K562 (cell line): Measurements from ENCODE around the gene LIX1L. TPM values are rescaled to one million over a fixed set of nuclear protein-coding genes. Genes with fewer than 3 reads are reported as not detected.

ENCODE experiments used
- ATAC-seq: fragments of 200-7000 bp; cut with Tn5 transposase; 3 replicates; pipeline ENCODE4 v1.9.1; 2020; ENCODE audit warnings: moderate library complexity
- BruUV-seq: library from RNA; stranded (reverse); fragments of 400-500 nt; replicated peaks from 2 replicates; lab custom pipeline; 2021; lab: Mats Ljungman, UMichigan
- CTCF ChIA-PET: fragments of 300-600 bp; formaldehyde crosslinking; extraction: SDS; loops from one replicate; lab custom pipeline; 2021; ENCODE audit warnings: low intra/inter-chr PET ratio; lab: Yijun Ruan, JAX
- POLR2A ChIA-PET: fragments of 300-600, 350-650 bp; sonication (Branson Sonifier 250); formaldehyde crosslinking; extraction: SDS; loops from one replicate; lab custom pipeline; 2021; ENCODE audit warnings: antibody characterized with exemption, inconsistent platforms; lab: Yijun Ruan, JAX
- DNase-seq, 4 experiments: peaks; one replicate each; pipeline versions ENCODE4 v3.0.0 to v3.0.0-alpha.2; 2011 to 2018; ENCODE audit warnings: low spot score in 3 of 4, mixed read lengths in 3 of 4; ENCODE audit errors: extremely low read depth in 1 of 4
- FAIRE-seq: peaks from 2 replicates; lab custom pipeline; 2011; peaks lifted over from hg19 to GRCh38; lab: Jason Lieb, UNC
- H2AFZ ChIP-seq: 2 replicates; pipeline ENCODE4 v1.6.0; 2011; ENCODE audit warnings: low read depth, low read length, control low read depth, inconsistent platforms
- H3K27ac ChIP-seq: fragments of 200-600 bp; 3 replicates; pipeline ENCODE4 v1.8.0; 2011; ENCODE audit warnings: low read depth, mild to moderate bottlenecking, control low read depth, inconsistent platforms, low read length, moderate library complexity, mixed read lengths; ENCODE audit errors: extremely low read depth
- H3K27me3 ChIP-seq, 2 experiments: fragments of 300-600 bp in 1 of 2; 2 replicates in 1 of 2; 3 replicates in 1 of 2; pipeline versions ENCODE4 v1.6.0 to v1.8.0; 2011; ENCODE audit warnings: inconsistent platforms in 2 of 2, low read length in 2 of 2, mild to moderate bottlenecking in 1 of 2, mixed read lengths in 1 of 2, moderate library complexity in 1 of 2; ENCODE audit not compliant: control insufficient read depth in 2 of 2, insufficient read depth in 2 of 2
- H3K36me3 ChIP-seq: fragments of 300-600 bp; 3 replicates; pipeline ENCODE4 v1.8.0; 2011; ENCODE audit warnings: mild to moderate bottlenecking, low read length, inconsistent platforms; ENCODE audit not compliant: control insufficient read depth, insufficient read depth
- H3K4me1 ChIP-seq, 2 experiments: fragments of 200-600 bp in 1 of 2; replicated peaks in 1 of 2; 2 replicates in 1 of 2; 3 replicates in 1 of 2; pipeline versions ENCODE4 v1.5.1 to v1.8.0; 2011; ENCODE audit warnings: inconsistent platforms in 2 of 2, low read length in 2 of 2, mild to moderate bottlenecking in 1 of 2, mixed read lengths in 1 of 2, moderate library complexity in 1 of 2; ENCODE audit not compliant: control insufficient read depth in 2 of 2, insufficient read depth in 2 of 2
- H3K4me2 ChIP-seq: 2 replicates; pipeline ENCODE4 v1.6.1; 2011; ENCODE audit warnings: low read length, control low read depth, inconsistent platforms, mixed read lengths; ENCODE audit not compliant: insufficient read depth
- H3K4me3 ChIP-seq: fragments of 200-600 bp; sonication (generic), shearing (Covaris generic); 2 replicates; pipeline ENCODE4 v1.5.1; 2016; ENCODE audit warnings: control low read depth, inconsistent platforms
- H3K79me2 ChIP-seq: fragments of 200-600 bp; 3 replicates; pipeline ENCODE4 v1.8.0; 2011; ENCODE audit warnings: low read length, inconsistent platforms; ENCODE audit not compliant: control insufficient read depth, insufficient read depth
- H3K9ac ChIP-seq, 2 experiments: 2 replicates each; pipeline versions ENCODE4 v1.6.0 to v1.6.1; 2011; ENCODE audit warnings: low read depth in 2 of 2, low read length in 2 of 2, control low read depth in 1 of 2, inconsistent platforms in 1 of 2, mild to moderate bottlenecking in 1 of 2, mixed read lengths in 1 of 2; ENCODE audit not compliant: insufficient read depth in 1 of 2
- H3K9me1 ChIP-seq: one replicate; pipeline ENCODE4 v1.6.0; 2011; ENCODE audit warnings: inconsistent platforms, mild to moderate bottlenecking, low read length, moderate library complexity; ENCODE audit not compliant: control insufficient read depth, insufficient read depth
- H3K9me3 ChIP-seq: replicated peaks from 2 replicates; pipeline ENCODE4 v1.5.1; 2011; ENCODE audit warnings: low read depth, low read length, inconsistent platforms; ENCODE audit not compliant: control insufficient read depth, insufficient read depth
- H4K20me1 ChIP-seq: replicated peaks from 2 replicates; pipeline ENCODE4 v1.6.1; 2011; ENCODE audit warnings: low read length, inconsistent platforms, mixed read lengths; ENCODE audit not compliant: control insufficient read depth, insufficient read depth
- ATF7 ChIP-seq: fragments of 450-650 bp; IDR thresholded peaks from 2 replicates; pipeline ENCODE4 v1.7.1; 2014; ENCODE audit warnings: mild to moderate bottlenecking, moderate library complexity
- BMI1 ChIP-seq: fragments of 150-350 bp; IDR thresholded peaks from 2 replicates; pipeline ENCODE4 v1.6.1; 2014; ENCODE audit warnings: low read length
- CHCHD3 ChIP-seq: fragments of 250-450 bp; sonication (Bioruptor Pico); IDR thresholded peaks from 2 replicates; pipeline ENCODE4 v2.1.2; 2022; ENCODE audit warnings: mild to moderate bottlenecking
- ERF ChIP-seq: fragments of 450-650 bp; formaldehyde crosslinking; IDR thresholded peaks from 2 replicates; pipeline ENCODE4 v1.4.0; 2020; ENCODE audit warnings: mild to moderate bottlenecking, mixed read lengths
- HMG20B ChIP-seq: fragments of 250-450 bp; sonication (Bioruptor Pico); IDR thresholded peaks from 2 replicates; pipeline ENCODE4 v1.5.0; 2021; ENCODE audit warnings: mild to moderate bottlenecking
- NCOR1 ChIP-seq: fragments of 450-650 bp; IDR thresholded peaks from 2 replicates; pipeline ENCODE4 v1.6.1; 2016; ENCODE audit warnings: mild to moderate bottlenecking, moderate library complexity
- POLR2G ChIP-seq: fragments of 200-400 bp; formaldehyde crosslinking; IDR thresholded peaks from 2 replicates; pipeline ENCODE4 v1.6.1; 2017; ENCODE audit warnings: low read depth, mild to moderate bottlenecking, antibody characterized with exemption, low read length, moderate library complexity
- SMARCB1 ChIP-seq: IDR thresholded peaks from 2 replicates; pipeline ENCODE4 v1.6.1; 2011; ENCODE audit warnings: improper control_type of control experiment, low read depth; ENCODE audit not compliant: insufficient read length
- TEAD4 ChIP-seq, 2 experiments: sonication (generic) in 1 of 2; formaldehyde crosslinking in 1 of 2; IDR thresholded peaks; 2 replicates each; pipeline versions ENCODE4 v1.6.1 to v1.8.0; 2012 to 2022; ENCODE audit warnings: borderline replicate concordance in 1 of 2, inconsistent platforms in 1 of 2, low read length in 1 of 2, mild to moderate bottlenecking in 1 of 2, missing genetic modification reagents in 1 of 2
- ZBTB1 ChIP-seq: sonication (generic); formaldehyde crosslinking; IDR thresholded peaks from 2 replicates; pipeline ENCODE4 v1.8.1; 2023; ENCODE audit warnings: missing genetic modification reagents, low read depth, mild to moderate bottlenecking, borderline replicate concordance
- ZFP1 ChIP-seq: fragments of 450-650 bp; formaldehyde crosslinking; IDR thresholded peaks from 2 replicates; pipeline ENCODE4 v1.4.0; 2020; ENCODE audit warnings: mild to moderate bottlenecking, mixed read lengths
- ZFPM2 ChIP-seq: fragments of 250-450 bp; sonication (Bioruptor Pico); IDR thresholded peaks from 2 replicates; pipeline ENCODE4 v1.5.1; 2022; ENCODE audit warnings: mild to moderate bottlenecking
- ZNF253 ChIP-seq: fragments of 250-450 bp; sonication (Bioruptor Pico); conservative IDR thresholded peaks from 2 replicates; pipeline ENCODE4 v1.6.1; 2021; ENCODE audit warnings: mild to moderate bottlenecking
- ZNF445 ChIP-seq: fragments of 250-450 bp; sonication (Bioruptor Pico); IDR thresholded peaks from 2 replicates; pipeline ENCODE4 v1.4.0; 2020; ENCODE audit warnings: low read depth, mild to moderate bottlenecking, moderate library complexity
- ZNF589 ChIP-seq: fragments of 200-800 bp; sonication (Bioruptor generic); IDR thresholded peaks from 2 replicates; pipeline ENCODE4 v1.6.1; 2016; ENCODE audit warnings: low read depth, missing genetic modification characterization, missing compliant biosample characterization
- ZNF764 ChIP-seq: fragments of 250-450 bp; sonication (Bioruptor Pico); IDR thresholded peaks from 2 replicates; pipeline ENCODE4 v1.4.0; 2020; ENCODE audit warnings: low read depth, mild to moderate bottlenecking, moderate library complexity
- ZNF780A ChIP-seq: fragments of 250-450 bp; sonication (Bioruptor Pico); IDR thresholded peaks from 2 replicates; pipeline ENCODE4 v1.5.0; 2021; ENCODE audit warnings: mild to moderate bottlenecking
- WGBS: fragments of 100-300 bp; shearing (Covaris generic); methylation state at CpG from one replicate; pipeline ENCODE4 v1.1.6; 2016; ENCODE audit warnings: low coverage, mixed read lengths; ENCODE audit not compliant: insufficient coverage; ENCODE audit errors: missing lambda C conversion rate; 5-methylcytosine and 5-hydroxymethylcytosine counted together
- in situ Hi-C: fragments of 300-500 bp; cut with MboI; formaldehyde crosslinking; loops from 4 replicates; pipeline ENCODE4 v1.15.0; 2018; ENCODE audit warnings: inconsistent platforms, mixed read lengths
- intact Hi-C: fragments of 100-400 bp; cut with micrococcal nuclease; formaldehyde crosslinking; loops from 2 replicates; pipeline ENCODE4 v1.14.2; 2022
- polyA plus RNA-seq, 8 experiments: library from polyadenylated mRNA; depleted of rRNA in 4 of 8; stranded (reverse) in 5 of 8; unstranded in 3 of 8; fragments of >200 nt; fragmentation: Nextera tagmentation in 2 of 8; fragmentation: Illumina TruSeq in 1 of 8; extraction: Ambion mirVana in 2 of 8; extraction: Trizol in 1 of 8; gene quantifications; 2 replicates each; pipeline versions ENCODE4 v1.2.1 to v1.2.3, GENCODE V29; 2011 to 2014; ENCODE audit warnings: inconsistent platforms in 1 of 8, missing spikeins in 1 of 8
- total RNA-seq, 7 experiments: library from RNA; depleted of rRNA in 6 of 7; stranded (reverse); fragments of >200 nt in 6 of 7; fragmentation: Illumina TruSeq in 2 of 7; extraction: Trizol in 2 of 7; gene quantifications; 2 replicates each; pipeline versions ENCODE4 v1.2.1 to v1.2.3, GENCODE V29; 2011 to 2021; ENCODE audit warnings: low replicate concordance in 1 of 7
- TF ChIP-seq, protein P1 (sequence below), 2 experiments: fragments of 450-650 bp; IDR thresholded peaks; 2 replicates each; pipeline ENCODE4 v1.6.1; 2016
- TF ChIP-seq, protein P2 (sequence below): IDR thresholded peaks from 2 replicates; pipeline ENCODE4 v1.6.1; 2016; ENCODE audit warnings: missing genetic modification characterization, missing compliant biosample characterization

The LIX1L gene
- total and polyA plus RNA-seq, 9 of the 15 experiments (the other 6 are each of a cell fraction or from before 2014, with no cell fraction given), result 4.6 to 26.5 (median 12.5) TPM

DNA sequence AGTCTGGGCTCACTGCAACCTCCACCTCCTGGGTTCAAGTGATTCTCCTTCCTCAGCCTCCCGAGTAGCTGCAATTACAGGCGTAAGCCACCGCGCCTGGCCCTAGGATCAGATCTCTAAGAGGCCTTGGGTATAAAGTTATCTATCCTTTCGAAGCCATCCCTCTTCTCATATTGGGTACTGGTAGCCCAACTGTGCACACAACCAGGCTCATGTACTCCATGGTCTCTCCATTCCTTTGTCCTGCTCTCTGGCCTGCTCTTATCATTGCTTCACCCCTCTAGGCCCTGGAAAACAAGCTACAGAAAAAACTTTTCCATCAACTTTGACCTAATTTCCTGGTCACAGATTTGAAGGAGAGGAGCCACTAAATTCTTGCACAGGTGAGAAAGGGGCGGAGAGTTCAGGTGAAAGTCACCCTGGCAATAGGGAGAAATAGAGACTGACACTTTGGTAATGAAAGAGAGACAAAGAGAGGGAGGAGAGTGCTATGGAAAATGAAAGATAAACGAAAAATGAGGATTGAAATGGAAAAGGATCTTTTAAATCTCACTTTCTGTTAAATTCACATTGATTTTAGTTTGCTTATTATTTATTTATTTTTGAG, 32.5 kb upstream of the LIX1L start:
- DNase-seq (no peak), ATAC-seq (peak; percentile 25), FAIRE-seq (no peak)
- peaks cover 3% of the 10 kb centered on the region for H3K9me1 ChIP-seq
- no peak overlapping the region for H3K4me3 ChIP-seq
- WGBS, result 45% methylated on average over 7 of the region's 7 CpGs
- no peaks in the 10 kb centered on the region for H3K9me3 ChIP-seq
- no peak overlapping the region for H3K9ac ChIP-seq
- peaks cover 4 to 22% of the 10 kb centered on the region in 2 experiments; a peak in 4 of 5 replicates for H3K4me1 ChIP-seq
- no peak overlapping the region for H2AFZ ChIP-seq
- peaks cover 36% of the 10 kb centered on the region for H3K36me3 ChIP-seq
- BruUV-seq, result no TSS peak
- H3K4me2 ChIP-seq, result no peak overlapping the region
- no peak overlapping the region for H3K27ac ChIP-seq
- H3K79me2 ChIP-seq, result peaks cover 40% of the 10 kb centered on the region
- in situ Hi-C loops (no loop called here), intact Hi-C loops (loop anchor here (1.0 to 2.0 kb wide), 2 partner anchors 11 to 16 kb away; no protein-coding TSS in a partner anchor)
- POLR2A ChIA-PET, result interaction anchor here (0.6 to 14.0 kb wide), 17 partner anchors 8 to 131 kb away, joined by 3 to 320 read pairs (median 6); partner anchors contain the start of genes ANKRD34A, LIX1L, PIAS3 and POLR3GL
- CTCF ChIA-PET, result no interaction called here
- peaks cover 34% of the 10 kb centered on the region for H4K20me1 ChIP-seq
- H3K27me3 ChIP-seq, result no peaks in the 10 kb centered on the region
- TF ChIP-seq ZNF253 (CRISPR knock-in tag) (0 out of 2 replicates have a peak, but pooled peaks have one; percentile 11), POLR2G (0 out of 2 replicates have a peak, but pooled peaks have one; percentile 5), HMG20B (CRISPR knock-in tag) (peak; percentile 80), ZFPM2 (CRISPR knock-in tag) (peak; percentile 74; the same call in 1 of the 2 replicates), ERF (peak; percentile 97), ZNF445 (CRISPR knock-in tag) (peak; percentile 83), SMARCB1 (no peak), NCOR1 (peak; percentile 26; the same call in 1 of the 2 replicates), BMI1 (no peak), ZFP1 (CRISPR knock-in tag) (no peak), ATF7 (peak; percentile 16; the same call in 1 of the 2 replicates), ZNF589 (CRISPR knock-in tag) (0 out of 2 replicates have a peak, but pooled peaks have one; percentile 44), CHCHD3 (CRISPR knock-in tag) (peak; percentile 56; the same call in 1 of the 2 replicates), ZNF780A (CRISPR knock-in tag) (no peak), ZNF764 (peak; percentile 55; the same call in 1 of the 2 replicates), TEAD4 (IDR thresholded peaks at IDR 0.05; ENCODE audit: low read length) (0 out of 2 replicates have a peak, but pooled peaks have one; percentile 14), TEAD4 (CRISPR knock-in tag; IDR thresholded peaks at IDR 0.05; ENCODE audit: borderline replicate concordance) (no peak), ZBTB1 (CRISPR knock-in tag) (no peak)
- TF ChIP-seq, protein P1, sequence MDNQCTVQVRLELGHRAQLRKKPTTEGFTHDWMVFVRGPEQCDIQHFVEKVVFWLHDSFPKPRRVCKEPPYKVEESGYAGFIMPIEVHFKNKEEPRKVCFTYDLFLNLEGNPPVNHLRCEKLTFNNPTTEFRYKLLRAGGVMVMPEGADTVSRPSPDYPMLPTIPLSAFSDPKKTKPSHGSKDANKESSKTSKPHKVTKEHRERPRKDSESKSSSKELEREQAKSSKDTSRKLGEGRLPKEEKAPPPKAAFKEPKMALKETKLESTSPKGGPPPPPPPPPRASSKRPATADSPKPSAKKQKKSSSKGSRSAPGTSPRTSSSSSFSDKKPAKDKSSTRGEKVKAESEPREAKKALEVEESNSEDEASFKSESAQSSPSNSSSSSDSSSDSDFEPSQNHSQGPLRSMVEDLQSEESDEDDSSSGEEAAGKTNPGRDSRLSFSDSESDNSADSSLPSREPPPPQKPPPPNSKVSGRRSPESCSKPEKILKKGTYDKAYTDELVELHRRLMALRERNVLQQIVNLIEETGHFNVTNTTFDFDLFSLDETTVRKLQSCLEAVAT (IDR thresholded peaks at IDR 0.05), result peak; percentile 16 to 18; a peak in 2 of 4 replicates
- TF ChIP-seq, protein P2, sequence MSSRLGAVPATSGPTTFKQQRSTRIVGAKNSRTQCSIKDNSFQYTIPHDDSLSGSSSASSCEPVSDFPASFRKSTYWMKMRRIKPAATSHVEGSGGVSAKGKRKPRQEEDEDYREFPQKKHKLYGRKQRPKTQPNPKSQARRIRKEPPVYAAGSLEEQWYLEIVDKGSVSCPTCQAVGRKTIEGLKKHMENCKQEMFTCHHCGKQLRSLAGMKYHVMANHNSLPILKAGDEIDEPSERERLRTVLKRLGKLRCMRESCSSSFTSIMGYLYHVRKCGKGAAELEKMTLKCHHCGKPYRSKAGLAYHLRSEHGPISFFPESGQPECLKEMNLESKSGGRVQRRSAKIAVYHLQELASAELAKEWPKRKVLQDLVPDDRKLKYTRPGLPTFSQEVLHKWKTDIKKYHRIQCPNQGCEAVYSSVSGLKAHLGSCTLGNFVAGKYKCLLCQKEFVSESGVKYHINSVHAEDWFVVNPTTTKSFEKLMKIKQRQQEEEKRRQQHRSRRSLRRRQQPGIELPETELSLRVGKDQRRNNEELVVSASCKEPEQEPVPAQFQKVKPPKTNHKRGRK (tag), result no peak
